IPS DF 6.9 (cell line): ENCODE results near the gene CREBBP.

Source experiments
- DNase-seq: peaks from one replicate; pipeline ENCODE4 v3.0.0-alpha.2; 2013; ENCODE audit warnings: low read depth, low spot score
- H3K27ac ChIP-seq: one replicate; pipeline ENCODE4 v1.5.1; 2013; ENCODE audit warnings: low read length, control low read depth
- H3K27me3 ChIP-seq: 2 replicates; pipeline ENCODE4 v1.6.1; 2013; ENCODE audit warnings: mild to moderate bottlenecking, low read length; ENCODE audit not compliant: control insufficient read depth, insufficient read depth
- H3K36me3 ChIP-seq: 2 replicates; pipeline ENCODE4 v1.6.1; 2013; ENCODE audit warnings: low read length; ENCODE audit not compliant: control insufficient read depth, insufficient read depth
- H3K4me1 ChIP-seq: 2 replicates; pipeline ENCODE4 v1.6.1; 2013; ENCODE audit warnings: low read length; ENCODE audit not compliant: control insufficient read depth, insufficient read depth
- H3K4me3 ChIP-seq: 2 replicates; pipeline ENCODE4 v1.5.1; 2013; ENCODE audit warnings: mild to moderate bottlenecking, low read length
- H3K9me3 ChIP-seq: 2 replicates; pipeline ENCODE4 v1.6.1; 2013; ENCODE audit warnings: low read length, inconsistent platforms; ENCODE audit not compliant: control insufficient read depth, insufficient read depth
- WGBS: extraction: QIAGEN DNeasy Blood & Tissue Kit; methylation state at CpG from one replicate; pipeline ENCODE4 v1.1.7; 2013; ENCODE audit warnings: mixed read lengths, missing lambda C conversion rate; ENCODE audit not compliant: insufficient read length, insufficient coverage; 5-methylcytosine and 5-hydroxymethylcytosine counted together

Gene CREBBP

GRCh38 chr16:3738541-3738940 lies 142.0 kb downstream of the CREBBP start:
- DNase-seq: no peak
- peaks cover 44% of the 10 kb centered on the region for H3K36me3 ChIP-seq
- no peaks in the 10 kb centered on the region; the same call in 1 of the 2 replicates for H3K4me1 ChIP-seq
- WGBS: no CpG with 5 or more reads among the region's 8 CpGs
- H3K9me3 ChIP-seq: no peaks in the 10 kb centered on the region
- H3K27ac ChIP-seq: no peak overlapping the region
- no peak overlapping the region for H3K4me3 ChIP-seq
- H3K27me3 ChIP-seq: no peaks in the 10 kb centered on the region

- DNase-seq: no peak
- Histone ChIP-seq H3K4me3 (no peak overlapping the region), H3K36me3 (peaks cover 44% of the 10 kb centered on the region), H3K27me3 (no peaks in the 10 kb centered on the region), H3K9me3 (no peaks in the 10 kb centered on the region), H3K27ac (no peak overlapping the region), H3K4me1 (no peaks in the 10 kb centered on the region; the same call in 1 of the 2 replicates)
- WGBS: no CpG with 5 or more reads among the region's 5 CpGs
These were observed 142.4 kb downstream of the CREBBP start for GRCh38 chr16:3738128-3738527.

- Histone ChIP-seq H3K27ac (no peak overlapping the region), H3K27me3 (no peaks in the 10 kb centered on the region), H3K36me3 (peaks cover 40% of the 10 kb centered on the region), H3K9me3 (no peaks in the 10 kb centered on the region), H3K4me1 (no peaks in the 10 kb centered on the region; the same call in 1 of the 2 replicates), H3K4me3 (no peak overlapping the region)
- WGBS: no CpG with 5 or more reads among the region's 8 CpGs
- DNase-seq: no peak
These were observed 143.3 kb downstream of the CREBBP start for GRCh38 chr16:3737181-3737580.

GRCh38 chr16:3736116-3736515 lies 144.4 kb downstream of the CREBBP start:
- H3K4me1 ChIP-seq: no peaks in the 10 kb centered on the region; the same call in 1 of the 2 replicates
- no peaks in the 10 kb centered on the region for H3K27me3 ChIP-seq
- no peak overlapping the region for H3K27ac ChIP-seq
- H3K9me3 ChIP-seq: no peaks in the 10 kb centered on the region
- no peak for DNase-seq
- H3K4me3 ChIP-seq: no peak overlapping the region
- no CpG with 5 or more reads among the region's 6 CpGs for WGBS
- peaks cover 46% of the 10 kb centered on the region for H3K36me3 ChIP-seq

- no peak overlapping the region for H3K27ac ChIP-seq
- WGBS: no CpG with 5 or more reads among the region's 13 CpGs
- H3K27me3 ChIP-seq: no peaks in the 10 kb centered on the region
- no peak overlapping the region; the same call in 1 of the 2 replicates for H3K4me3 ChIP-seq
- no peaks in the 10 kb centered on the region; the same call in 1 of the 2 replicates for H3K4me1 ChIP-seq
- H3K9me3 ChIP-seq: no peaks in the 10 kb centered on the region
- DNase-seq: no peak
- H3K36me3 ChIP-seq: peaks cover 48% of the 10 kb centered on the region
These were observed 145.0 kb downstream of the CREBBP start for GRCh38 chr16:3735541-3735940.

- Histone ChIP-seq H3K9me3 (no peaks in the 10 kb centered on the region), H3K27ac (no peak overlapping the region), H3K4me3 (no peak overlapping the region), H3K4me1 (no peaks in the 10 kb centered on the region; the same call in 1 of the 2 replicates), H3K27me3 (no peaks in the 10 kb centered on the region), H3K36me3 (peaks cover 48% of the 10 kb centered on the region)
- no CpG with 5 or more reads among the region's 25 CpGs for WGBS
- DNase-seq: no peak
These were observed 145.7 kb downstream of the CREBBP start for GRCh38 chr16:3734758-3735221.

- H3K4me3 ChIP-seq: no peak overlapping the region
- no peak for DNase-seq
- H3K9me3 ChIP-seq: no peaks in the 10 kb centered on the region
- peaks cover 49% of the 10 kb centered on the region for H3K36me3 ChIP-seq
- no peaks in the 10 kb centered on the region; the same call in 1 of the 2 replicates for H3K4me1 ChIP-seq
- no CpG with 5 or more reads among the region's 27 CpGs for WGBS
- no peak overlapping the region for H3K27ac ChIP-seq
- H3K27me3 ChIP-seq: no peaks in the 10 kb centered on the region
These were observed 146.3 kb downstream of the CREBBP start for GRCh38 chr16:3734084-3734757.

- WGBS: no CpG with 5 or more reads among the region's 8 CpGs
- H3K9me3 ChIP-seq: no peaks in the 10 kb centered on the region
- DNase-seq: no peak
- H3K4me3 ChIP-seq: no peak overlapping the region
- H3K27me3 ChIP-seq: no peaks in the 10 kb centered on the region
- no peaks in the 10 kb centered on the region; the same call in 1 of the 2 replicates for H3K4me1 ChIP-seq
- peaks cover 67% of the 10 kb centered on the region for H3K36me3 ChIP-seq
- H3K27ac ChIP-seq: no peak overlapping the region
These were observed 148.3 kb downstream of the CREBBP start for GRCh38 chr16:3732171-3732570.

- no peak for DNase-seq
- no CpG with 5 or more reads among the region's 34 CpGs for WGBS
- H3K4me3 ChIP-seq: no peak overlapping the region
- no peak overlapping the region for H3K27ac ChIP-seq
- no peaks in the 10 kb centered on the region for H3K27me3 ChIP-seq
- H3K4me1 ChIP-seq: no peaks in the 10 kb centered on the region; the same call in 1 of the 2 replicates
- no peaks in the 10 kb centered on the region for H3K9me3 ChIP-seq
- H3K36me3 ChIP-seq: peaks cover 63% of the 10 kb centered on the region
These were observed 149.2 kb downstream of the CREBBP start for GRCh38 chr16:3731126-3731935.

- no peak for DNase-seq
- Histone ChIP-seq H3K27me3 (no peaks in the 10 kb centered on the region), H3K36me3 (peaks cover 54% of the 10 kb centered on the region), H3K27ac (no peak overlapping the region), H3K9me3 (no peaks in the 10 kb centered on the region), H3K4me3 (no peak overlapping the region), H3K4me1 (no peaks in the 10 kb centered on the region; the same call in 1 of the 2 replicates)
- WGBS: no CpG with 5 or more reads among the region's 24 CpGs
These were observed 150.1 kb downstream of the CREBBP start for GRCh38 chr16:3730161-3731125.
